Measurements from ENCODE around the gene TLR1.

GRCh38 chr4:38804654-38805295, at the start of gene TLR1:
- TF ChIP-seq TOX (CRISPR knock-in tag; IDR thresholded peaks at IDR 0.05; ENCODE audit: borderline replicate concordance) (no peak), CREB5 (CRISPR knock-in tag; IDR thresholded peaks at IDR 0.05; ENCODE audit: low read depth) (no peak), ZNF8 (CRISPR knock-in tag; IDR thresholded peaks at IDR 0.05) (no peak)

Data from SK-N-SH treated with all-trans-retinoic acid at 6 μM for 48 hours (cell line).